T-helper 2 cell treated with Interferon-gamma antibody and Interleukin-4, amounts not matched to agents 5 μg/mL and 100 μg/mL, for 36 hours (primary cell): ENCODE measurements around the gene ZC3H4.
"Not testable (repeated sequence)": the region's sequence is repeated elsewhere in the genome, so short reads cannot be mapped to it uniquely, and the experiment has no call there.

Experiments used
- DNase-seq: peaks from one replicate; pipeline ENCODE4 v3.0.0; 2021; ENCODE audit warnings: low spot score
- H3K27ac Mint-ChIP-seq: one replicate; pipeline ENCODE4 v1.8.0; 2021; ENCODE audit warnings: mild to moderate bottlenecking, mixed read lengths
- H3K27me3 Mint-ChIP-seq: one replicate; pipeline ENCODE4 v1.8.0; 2021; ENCODE audit warnings: low read depth, mixed read lengths
- H3K36me3 Mint-ChIP-seq: one replicate; pipeline ENCODE4 v1.8.0; 2021; ENCODE audit warnings: low read depth, mixed read lengths
- H3K4me1 Mint-ChIP-seq: one replicate; pipeline ENCODE4 v1.8.0; 2021; ENCODE audit warnings: low read depth, mixed read lengths
- H3K4me3 Mint-ChIP-seq: one replicate; pipeline ENCODE4 v1.8.0; 2022; ENCODE audit warnings: mild to moderate bottlenecking, moderate library complexity, mixed read lengths
- H3K9me3 Mint-ChIP-seq: one replicate; pipeline ENCODE4 v1.8.0; 2021; ENCODE audit warnings: mixed read lengths

ZC3H4 gene

GRCh38 chr19:47107953-47108746 lies 5.4 kb downstream of the ZC3H4 start:
- Mint-ChIP-seq H3K4me3 (peak overlapping the region; percentile 95), H3K4me1 (peaks cover 47% of the 10 kb centered on the region), H3K27me3 (no peaks in the 10 kb centered on the region), H3K36me3 (peaks cover 58% of the 10 kb centered on the region), H3K9me3 (no peaks in the 10 kb centered on the region), H3K27ac (peak overlapping the region; percentile 100)
- no peak for DNase-seq

- Mint-ChIP-seq H3K36me3 (peaks cover 63% of the 10 kb centered on the region), H3K4me3 (peak overlapping the region; percentile 95), H3K27me3 (no peaks in the 10 kb centered on the region), H3K27ac (peak overlapping the region; percentile 100), H3K4me1 (peaks cover 52% of the 10 kb centered on the region), H3K9me3 (no peaks in the 10 kb centered on the region)
- peak; percentile 60 for DNase-seq
Observed at GRCh38 chr19:47107202-47107952, 6.2 kb downstream of the ZC3H4 start.

GRCh38 chr19:47106821-47107201 lies 6.8 kb downstream of the ZC3H4 start:
- Mint-ChIP-seq H3K4me3 (peak overlapping the region; percentile 95), H3K27me3 (no peaks in the 10 kb centered on the region), H3K9me3 (no peaks in the 10 kb centered on the region), H3K27ac (peak overlapping the region; percentile 100), H3K36me3 (peaks cover 64% of the 10 kb centered on the region), H3K4me1 (peaks cover 56% of the 10 kb centered on the region)
- no peak for DNase-seq

- Mint-ChIP-seq H3K4me1 (peaks cover 56% of the 10 kb centered on the region), H3K36me3 (peaks cover 56% of the 10 kb centered on the region), H3K27ac (peak overlapping the region; percentile 100), H3K9me3 (no peaks in the 10 kb centered on the region), H3K27me3 (no peaks in the 10 kb centered on the region), H3K4me3 (peak overlapping the region; percentile 37)
- no peak for DNase-seq
Observed at GRCh38 chr19:47105874-47106273, 7.7 kb downstream of the ZC3H4 start.

- Mint-ChIP-seq H3K36me3 (peaks cover 49% of the 10 kb centered on the region), H3K9me3 (no peaks in the 10 kb centered on the region), H3K4me3 (no peak overlapping the region), H3K27ac (peak overlapping the region; percentile 15), H3K27me3 (no peaks in the 10 kb centered on the region), H3K4me1 (peaks cover 56% of the 10 kb centered on the region)
- DNase-seq: no peak
Observed at GRCh38 chr19:47104680-47105079, 8.9 kb downstream of the ZC3H4 start.

- Mint-ChIP-seq H3K4me1 (peaks cover 47% of the 10 kb centered on the region), H3K27ac (no peak overlapping the region), H3K9me3 (no peaks in the 10 kb centered on the region), H3K36me3 (peaks cover 34% of the 10 kb centered on the region), H3K4me3 (no peak overlapping the region), H3K27me3 (no peaks in the 10 kb centered on the region)
- no peak for DNase-seq
Observed at GRCh38 chr19:47102346-47103060, 11.1 kb downstream of the ZC3H4 start.

- H3K4me1 Mint-ChIP-seq: peaks cover 42% of the 10 kb centered on the region
Observed at GRCh38 chr19:47101116-47101515, 12.5 kb downstream of the ZC3H4 start.

GRCh38 chr19:47100290-47100689 lies 13.3 kb downstream of the ZC3H4 start:
- peaks cover 21% of the 10 kb centered on the region for H3K36me3 Mint-ChIP-seq
- no peak for DNase-seq
- no peaks in the 10 kb centered on the region for H3K9me3 Mint-ChIP-seq
- peaks cover 42% of the 10 kb centered on the region for H3K4me1 Mint-ChIP-seq
- no peak overlapping the region for H3K4me3 Mint-ChIP-seq
- H3K27me3 Mint-ChIP-seq: no peaks in the 10 kb centered on the region
- H3K27ac Mint-ChIP-seq: no peak overlapping the region

More at GRCh38 chr19:47101116-47101515, 12.5 kb downstream of the ZC3H4 start:
- H3K4me3 Mint-ChIP-seq, H3K27me3 Mint-ChIP-seq, DNase-seq, H3K27ac Mint-ChIP-seq, H3K9me3 Mint-ChIP-seq: not testable (repeated sequence)
- H3K36me3 Mint-ChIP-seq: peaks cover 29% of the 10 kb centered on the region

- DNase-seq: no peak
- H3K27ac Mint-ChIP-seq: peak overlapping the region; percentile 45
- peaks cover 47% of the 10 kb centered on the region for H3K4me1 Mint-ChIP-seq
- H3K4me3 Mint-ChIP-seq: no peak overlapping the region
- no peaks in the 10 kb centered on the region for H3K27me3 Mint-ChIP-seq
- peaks cover 19% of the 10 kb centered on the region for H3K36me3 Mint-ChIP-seq
- H3K9me3 Mint-ChIP-seq: no peaks in the 10 kb centered on the region
Observed at GRCh38 chr19:47099576-47100050, 14.0 kb downstream of the ZC3H4 start.

GRCh38 chr19:47098608-47099007 lies 15.0 kb downstream of the ZC3H4 start:
- Mint-ChIP-seq H3K4me3 (no peak overlapping the region), H3K27me3 (no peaks in the 10 kb centered on the region)

GRCh38 chr19:47097396-47098201 lies 16.0 kb downstream of the ZC3H4 start:
- peak overlapping the region; percentile 95 for H3K27ac Mint-ChIP-seq
- no peak overlapping the region for H3K4me3 Mint-ChIP-seq
- peaks cover 57% of the 10 kb centered on the region for H3K4me1 Mint-ChIP-seq
- no peaks in the 10 kb centered on the region for H3K9me3 Mint-ChIP-seq
- no peak for DNase-seq
- H3K36me3 Mint-ChIP-seq: peaks cover 31% of the 10 kb centered on the region
- H3K27me3 Mint-ChIP-seq: no peaks in the 10 kb centered on the region

More at GRCh38 chr19:47098608-47099007, 15.0 kb downstream of the ZC3H4 start:
- Mint-ChIP-seq H3K4me1 (peaks cover 56% of the 10 kb centered on the region), H3K9me3 (no peaks in the 10 kb centered on the region), H3K27ac (peak overlapping the region; percentile 61), H3K36me3 (peaks cover 29% of the 10 kb centered on the region)
- no peak for DNase-seq

GRCh38 chr19:47096721-47097120 lies 16.9 kb downstream of the ZC3H4 start:
- Mint-ChIP-seq H3K27ac (peak overlapping the region; percentile 95), H3K9me3 (no peaks in the 10 kb centered on the region), H3K36me3 (peaks cover 36% of the 10 kb centered on the region), H3K4me1 (peaks cover 57% of the 10 kb centered on the region), H3K4me3 (no peak overlapping the region), H3K27me3 (no peaks in the 10 kb centered on the region)
- no peak for DNase-seq

- Mint-ChIP-seq H3K36me3 (peaks cover 38% of the 10 kb centered on the region), H3K4me1 (peaks cover 57% of the 10 kb centered on the region), H3K27me3 (no peaks in the 10 kb centered on the region), H3K4me3 (peak overlapping the region; percentile 91), H3K27ac (peak overlapping the region; percentile 95), H3K9me3 (no peaks in the 10 kb centered on the region)
- DNase-seq: no peak
Observed at GRCh38 chr19:47096100-47096704, 17.4 kb downstream of the ZC3H4 start.
